CD14-positive monocyte (primary cell): ENCODE results near the gene NEK7. TPM values are rescaled to one million over a fixed set of nuclear protein-coding genes. Genes with fewer than 3 reads are reported as not detected.

ENCODE experiments used
- DNase-seq, 3 donors: peaks; one replicate each; pipeline ENCODE4 v3.0.0-alpha.2; 2011 to 2022
- H2AFZ ChIP-seq: 2 replicates; pipeline ENCODE4 v1.6.0; 2012; ENCODE audit warnings: mild to moderate bottlenecking, low read depth, low read length, inconsistent platforms; ENCODE audit not compliant: insufficient read depth, poor library complexity, severe bottlenecking
- H3K27ac ChIP-seq, 2 donors: 1 replicate in 1 of 2; 2 replicates in 1 of 2; pipeline ENCODE4 v1.5.1; 2012 to 2013; ENCODE audit warnings: low read length in 2 of 2, control low read depth in 1 of 2, inconsistent platforms in 1 of 2, low read depth in 1 of 2, mild to moderate bottlenecking in 1 of 2
- H3K27me3 ChIP-seq, 2 donors: one replicate each; pipeline versions ENCODE4 v1.6.0 to v1.6.1; 2011 to 2013; ENCODE audit warnings: low read length in 2 of 2; ENCODE audit not compliant: control insufficient read depth in 2 of 2, insufficient read depth in 2 of 2
- H3K36me3 ChIP-seq, 2 donors: replicated peaks in 1 of 2; 1 replicate in 1 of 2; 2 replicates in 1 of 2; pipeline versions ENCODE4 v1.5.1 to v1.6.1; 2012 to 2013; ENCODE audit warnings: low read length in 2 of 2, control low read depth in 1 of 2, inconsistent platforms in 1 of 2, mild to moderate bottlenecking in 1 of 2; ENCODE audit not compliant: insufficient read depth in 2 of 2, control insufficient read depth in 1 of 2
- H3K4me1 ChIP-seq, 2 donors: 1 replicate in 1 of 2; 2 replicates in 1 of 2; pipeline versions ENCODE4 v1.5.1 to v1.6.1; 2012 to 2013; ENCODE audit warnings: low read length in 2 of 2, control low read depth in 1 of 2, inconsistent platforms in 1 of 2, mild to moderate bottlenecking in 1 of 2, moderate library complexity in 1 of 2; ENCODE audit not compliant: insufficient read depth in 2 of 2, control insufficient read depth in 1 of 2
- H3K4me2 ChIP-seq: replicated peaks from 2 replicates; pipeline ENCODE3; 2012; ENCODE audit warnings: low read length, moderate library complexity, mild to moderate bottlenecking; ENCODE audit not compliant: poor library complexity, severe bottlenecking; ENCODE audit errors: extremely low read depth
- H3K4me3 ChIP-seq, 3 experiments: fragments of 200-600 bp in 1 of 3; sonication (generic) in 1 of 3; replicated peaks in 1 of 3; 1 replicate in 2 of 3; 2 replicates in 1 of 3; pipeline ENCODE4 v1.5.1; 2011 to 2013; ENCODE audit warnings: low read length in 3 of 3, mild to moderate bottlenecking in 3 of 3, control low read depth in 2 of 3, low read depth in 2 of 3, inconsistent platforms in 1 of 3, moderate library complexity in 1 of 3
- H3K79me2 ChIP-seq: 2 replicates; pipeline ENCODE4 v1.6.0; 2012; ENCODE audit warnings: mild to moderate bottlenecking, control low read depth, inconsistent platforms, low read length, moderate library complexity; ENCODE audit not compliant: insufficient read depth
- H3K9ac ChIP-seq: 2 replicates; pipeline ENCODE4 v1.6.0; 2017; ENCODE audit warnings: low read length, mild to moderate bottlenecking; ENCODE audit not compliant: insufficient read depth, poor library complexity, severe bottlenecking
- H3K9me3 ChIP-seq, 2 donors: replicated peaks in 1 of 2; 1 replicate in 1 of 2; 2 replicates in 1 of 2; pipeline versions ENCODE4 v1.5.1 to v1.6.1; 2012 to 2013; ENCODE audit warnings: low read length in 2 of 2, control low read depth in 1 of 2; ENCODE audit not compliant: control insufficient read depth in 1 of 2, insufficient read depth in 1 of 2
- H4K20me1 ChIP-seq: 2 replicates; pipeline ENCODE4 v1.6.0; 2012; ENCODE audit warnings: mild to moderate bottlenecking, low read length, control low read depth, moderate library complexity; ENCODE audit not compliant: insufficient read depth
- H3K27ac Mint-ChIP-seq, 7 donors: one replicate each; pipeline ENCODE4 v1.8.0; 2020; ENCODE audit warnings: mild to moderate bottlenecking in 7 of 7, mixed read lengths in 7 of 7, moderate library complexity in 6 of 7, inconsistent platforms in 2 of 7
- H3K27me3 Mint-ChIP-seq, 3 donors: one replicate each; pipeline ENCODE4 v1.8.0; 2021 to 2022; ENCODE audit warnings: low read depth in 3 of 3, mild to moderate bottlenecking in 3 of 3, mixed read lengths in 3 of 3, moderate library complexity in 3 of 3, inconsistent platforms in 1 of 3
- H3K36me3 Mint-ChIP-seq, 2 donors: one replicate each; pipeline ENCODE4 v1.8.0; 2020; ENCODE audit warnings: mixed read lengths in 2 of 2, inconsistent platforms in 1 of 2, mild to moderate bottlenecking in 1 of 2
- H3K4me1 Mint-ChIP-seq: one replicate; pipeline ENCODE4 v1.8.0; 2020; ENCODE audit warnings: mild to moderate bottlenecking, mixed read lengths
- H3K4me3 Mint-ChIP-seq, 2 donors: one replicate each; pipeline ENCODE4 v1.8.0; 2020; ENCODE audit warnings: mild to moderate bottlenecking in 2 of 2, mixed read lengths in 2 of 2, moderate library complexity in 1 of 2
- H3K9me3 Mint-ChIP-seq, 7 donors: one replicate each; pipeline ENCODE4 v1.8.0; 2020 to 2022; ENCODE audit warnings: mixed read lengths in 7 of 7, mild to moderate bottlenecking in 6 of 7, moderate library complexity in 6 of 7, inconsistent platforms in 2 of 7
- WGBS: methylation state at CpG from one replicate; pipeline ENCODE4 v1.1.5; 2013; ENCODE audit warnings: missing lambda C conversion rate; ENCODE audit not compliant: insufficient coverage; 5-methylcytosine and 5-hydroxymethylcytosine counted together
- intact Hi-C, 2 donors: fragments of 100-400 bp; cut with micrococcal nuclease; formaldehyde crosslinking; loops; one replicate each; pipeline versions ENCODE4 v1.15.0 to v1.15.1; 2023
- polyA plus RNA-seq, 3 donors: library from polyadenylated mRNA; depleted of rRNA in 1 of 3; unstranded in 2 of 3; stranded (reverse) in 1 of 3; fragments of 300-500 nt in 2 of 3; fragments of >200 nt in 1 of 3; fragmentation: Illumina TruSeq in 2 of 3; gene quantifications; 1 replicate in 2 of 3; 2 replicates in 1 of 3; pipeline ENCODE4 v1.2.3, GENCODE V29; 2012 to 2021
- TF ChIP-seq, protein P1 (sequence below): fragments of 200-600 bp; IDR thresholded peaks from one replicate; pipeline ENCODE4 v1.8.0; 2022; ENCODE audit warnings: antibody characterized with exemption, mild to moderate bottlenecking

NEK7 gene
- polyA plus RNA-seq, 3 donors: 16.0 to 50.1 (median 46.5) TPM

- no peaks in the 10 kb centered on the region for H3K36me3 Mint-ChIP-seq
- H3K4me2 ChIP-seq: no peak overlapping the region
- H3K4me1 Mint-ChIP-seq: peaks cover 33% of the 10 kb centered on the region
- no peak overlapping the region for H2AFZ ChIP-seq
- H3K9me3 Mint-ChIP-seq: no peaks in the 10 kb centered on the region
- H3K27me3 Mint-ChIP-seq: no peaks in the 10 kb centered on the region
- no peak for DNase-seq
- H3K9me3 ChIP-seq: no peaks in the 10 kb centered on the region
- no peak overlapping the region for H3K27ac Mint-ChIP-seq
- peaks cover 99% of the 10 kb centered on the region for H3K79me2 ChIP-seq
- TF ChIP-seq, protein P1, sequence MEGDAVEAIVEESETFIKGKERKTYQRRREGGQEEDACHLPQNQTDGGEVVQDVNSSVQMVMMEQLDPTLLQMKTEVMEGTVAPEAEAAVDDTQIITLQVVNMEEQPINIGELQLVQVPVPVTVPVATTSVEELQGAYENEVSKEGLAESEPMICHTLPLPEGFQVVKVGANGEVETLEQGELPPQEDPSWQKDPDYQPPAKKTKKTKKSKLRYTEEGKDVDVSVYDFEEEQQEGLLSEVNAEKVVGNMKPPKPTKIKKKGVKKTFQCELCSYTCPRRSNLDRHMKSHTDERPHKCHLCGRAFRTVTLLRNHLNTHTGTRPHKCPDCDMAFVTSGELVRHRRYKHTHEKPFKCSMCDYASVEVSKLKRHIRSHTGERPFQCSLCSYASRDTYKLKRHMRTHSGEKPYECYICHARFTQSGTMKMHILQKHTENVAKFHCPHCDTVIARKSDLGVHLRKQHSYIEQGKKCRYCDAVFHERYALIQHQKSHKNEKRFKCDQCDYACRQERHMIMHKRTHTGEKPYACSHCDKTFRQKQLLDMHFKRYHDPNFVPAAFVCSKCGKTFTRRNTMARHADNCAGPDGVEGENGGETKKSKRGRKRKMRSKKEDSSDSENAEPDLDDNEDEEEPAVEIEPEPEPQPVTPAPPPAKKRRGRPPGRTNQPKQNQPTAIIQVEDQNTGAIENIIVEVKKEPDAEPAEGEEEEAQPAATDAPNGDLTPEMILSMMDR: no peak
- intact Hi-C loops: no loop called here
- WGBS: no CpG with 5 or more reads among the region's 3 CpGs
- H3K9ac ChIP-seq: no peak overlapping the region
- H3K36me3 ChIP-seq: no peaks in the 10 kb centered on the region
- no peak overlapping the region for H3K4me3 ChIP-seq
- H3K4me1 ChIP-seq: peaks cover 5 to 9% of the 10 kb centered on the region in 2 donors
- H3K27ac ChIP-seq: no peak overlapping the region
- H3K4me3 Mint-ChIP-seq: no peak overlapping the region
- peaks cover 100% of the 10 kb centered on the region for H4K20me1 ChIP-seq
- no peaks in the 10 kb centered on the region for H3K27me3 ChIP-seq
These were observed 26.8 kb downstream of the NEK7 start for GRCh38 chr1:198183605-198184004.

- peaks cover 99% of the 10 kb centered on the region for H3K79me2 ChIP-seq
- H3K27me3 ChIP-seq: no peaks in the 10 kb centered on the region
- Mint-ChIP-seq H3K4me1 (peaks cover 28% of the 10 kb centered on the region), H3K4me3 (no peak overlapping the region), H3K36me3 (no peaks in the 10 kb centered on the region), H3K9me3 (no peaks in the 10 kb centered on the region), H3K27ac (no peak overlapping the region), H3K27me3 (no peaks in the 10 kb centered on the region)
- peaks cover 100% of the 10 kb centered on the region for H4K20me1 ChIP-seq
- H2AFZ ChIP-seq: no peak overlapping the region
- no peaks in the 10 kb centered on the region for H3K36me3 ChIP-seq
- no peak overlapping the region for H3K4me2 ChIP-seq
- 100% methylated on average over 1 of the region's 4 CpGs for WGBS
- TF ChIP-seq, protein P1: no peak
- no peak overlapping the region for H3K9ac ChIP-seq
- H3K27ac ChIP-seq: no peak overlapping the region
- intact Hi-C loops: no loop called here
- no peak overlapping the region for H3K4me3 ChIP-seq
- DNase-seq: no peak
- peaks cover 2 to 4% of the 10 kb centered on the region in 2 donors for H3K4me1 ChIP-seq
- no peaks in the 10 kb centered on the region for H3K9me3 ChIP-seq
These were observed 27.7 kb downstream of the NEK7 start for GRCh38 chr1:198184516-198184915.
